Erythroblast (primary cell): ENCODE measurements around the gene GMDS.

Experiments used
- DNase-seq, 2 experiments: peaks; one replicate each; lab custom pipeline; 2025; lab: John Stamatoyannopoulos, UW
- GATA1 ChIP-seq: IDR thresholded peaks from 2 replicates; pipeline ENCODE4 v1.6.1; 2011; ENCODE audit warnings: low read depth, mild to moderate bottlenecking, control low read depth, low read length, moderate library complexity
- POLR2A ChIP-seq: IDR thresholded peaks from 2 replicates; pipeline ENCODE4 v1.6.1; 2011; ENCODE audit warnings: mild to moderate bottlenecking, low read length

The GMDS gene

DNA sequence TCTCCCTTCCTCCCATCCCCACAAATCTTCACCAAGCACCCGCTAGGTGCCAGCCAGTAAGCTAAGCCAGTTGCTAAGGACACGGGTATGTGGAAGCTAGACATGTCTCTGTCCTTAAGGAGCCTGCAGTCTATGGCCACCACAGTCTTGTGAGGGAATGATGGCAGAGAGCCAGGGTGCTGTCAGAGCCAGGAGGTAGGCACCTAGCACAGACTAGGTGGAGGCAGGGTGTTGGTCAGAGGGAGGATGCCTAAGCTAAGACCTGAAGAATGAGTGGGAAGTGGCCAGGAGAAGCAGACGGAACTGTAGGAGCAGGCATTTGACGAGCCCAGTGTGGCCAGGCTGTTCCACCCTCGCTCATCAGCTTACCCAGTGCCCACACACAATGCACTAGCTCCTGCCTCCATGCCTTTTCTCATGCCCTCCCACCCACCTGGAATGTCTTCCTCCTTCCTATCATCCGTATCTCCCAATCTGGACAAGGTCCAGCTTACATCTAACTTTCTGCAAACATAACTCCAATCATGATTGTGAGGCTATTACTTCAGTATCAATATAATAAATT is 510.1 kb downstream of the GMDS start:
- no peak for TF ChIP-seq GATA1
- TF ChIP-seq POLR2A: no peak
- DNase-seq: no peak

DNA sequence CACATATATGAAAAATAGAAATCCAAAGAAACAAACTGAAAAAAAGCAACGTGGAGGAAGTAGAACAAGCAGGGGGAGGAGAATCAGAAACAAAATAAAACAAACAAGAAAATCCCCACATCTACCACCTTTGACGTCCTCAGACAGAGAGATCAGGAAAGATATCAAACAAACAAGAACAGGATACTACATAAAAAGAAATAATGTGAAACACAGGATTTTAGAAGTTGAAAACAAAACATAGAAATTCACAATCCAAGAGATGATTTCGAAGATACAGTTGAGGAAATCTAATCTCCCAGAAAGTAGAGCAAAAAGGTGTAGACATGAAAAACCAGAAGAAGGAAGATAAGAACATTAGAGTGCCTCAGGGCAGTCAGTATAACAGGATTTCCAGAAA is 514.5 kb downstream of the GMDS start:
- TF ChIP-seq POLR2A: no peak
- no peak for TF ChIP-seq GATA1
- no peak for DNase-seq

DNA sequence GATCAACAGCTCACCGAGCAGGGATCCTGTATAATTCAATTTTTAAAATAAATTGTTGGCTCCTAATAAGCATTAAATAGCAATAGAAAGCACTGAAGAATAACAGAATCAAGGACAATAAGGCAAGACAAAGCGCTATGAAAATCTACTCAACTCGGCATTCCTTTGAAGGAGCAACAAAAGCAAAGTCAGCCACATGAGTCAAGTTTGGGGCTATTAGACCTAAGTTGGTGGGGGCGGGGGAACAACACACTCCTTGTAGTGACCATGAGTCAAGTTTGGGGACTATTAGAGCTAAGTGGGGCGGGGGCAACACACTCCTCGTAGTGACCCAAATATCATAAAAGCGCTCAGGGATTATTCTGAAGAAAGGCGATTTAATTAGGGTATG is 515.7 kb downstream of the GMDS start:
- TF ChIP-seq POLR2A: no peak
- TF ChIP-seq GATA1: no peak
- DNase-seq: no peak

DNA sequence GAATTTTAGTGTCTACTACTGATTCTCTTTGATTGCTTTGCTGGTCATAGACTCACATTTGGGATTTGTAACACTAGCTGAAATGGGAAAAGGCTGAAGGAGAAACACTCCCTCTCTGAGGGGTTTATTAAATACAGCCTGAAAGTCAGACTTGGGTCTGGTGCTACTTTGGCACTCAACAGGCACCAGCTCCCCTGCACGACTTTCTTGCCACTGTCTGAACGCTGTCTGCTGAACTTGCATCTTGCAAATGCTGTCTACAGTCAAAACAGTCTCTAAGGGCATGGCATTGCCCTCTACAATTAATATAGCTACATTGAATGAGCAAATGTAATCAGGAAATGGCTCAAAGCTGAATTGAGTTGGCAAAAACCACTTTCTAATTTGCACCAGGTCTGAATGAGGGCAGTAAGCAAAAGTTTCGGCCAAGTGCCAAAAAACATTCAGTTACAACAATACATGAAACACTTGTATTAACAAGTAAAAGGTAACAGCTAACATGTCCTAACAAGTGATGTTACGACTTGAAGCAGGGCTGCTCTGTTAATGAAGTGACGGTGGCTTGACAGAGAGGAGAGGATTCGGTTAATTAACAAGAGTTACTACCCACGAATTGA is 516.2 kb downstream of the GMDS start:
- no peak for TF ChIP-seq GATA1
- TF ChIP-seq POLR2A: no peak
- DNase-seq: no peak

DNA sequence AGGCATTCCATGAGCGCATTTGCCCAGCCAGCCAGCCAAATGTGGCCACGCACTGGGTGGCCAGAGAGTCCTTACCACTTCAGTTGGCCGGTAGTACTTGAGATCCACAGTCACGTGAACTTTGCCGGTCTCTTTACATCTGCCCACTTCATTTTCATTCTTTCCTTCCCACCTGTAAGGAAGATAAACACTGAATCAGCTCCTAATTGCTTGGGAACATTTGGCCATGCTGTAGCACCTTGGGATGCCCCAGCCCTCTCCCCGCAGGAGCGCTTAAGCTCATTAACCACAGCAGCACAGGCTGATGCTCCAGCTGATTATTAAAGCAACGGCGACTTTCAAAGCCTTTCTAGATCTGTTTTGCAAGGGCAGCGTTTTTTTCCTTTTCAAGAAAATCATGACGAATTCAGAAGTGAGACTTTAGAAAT is 519.0 kb downstream of the GMDS start:
- DNase-seq: no peak
- TF ChIP-seq GATA1: no peak

DNA sequence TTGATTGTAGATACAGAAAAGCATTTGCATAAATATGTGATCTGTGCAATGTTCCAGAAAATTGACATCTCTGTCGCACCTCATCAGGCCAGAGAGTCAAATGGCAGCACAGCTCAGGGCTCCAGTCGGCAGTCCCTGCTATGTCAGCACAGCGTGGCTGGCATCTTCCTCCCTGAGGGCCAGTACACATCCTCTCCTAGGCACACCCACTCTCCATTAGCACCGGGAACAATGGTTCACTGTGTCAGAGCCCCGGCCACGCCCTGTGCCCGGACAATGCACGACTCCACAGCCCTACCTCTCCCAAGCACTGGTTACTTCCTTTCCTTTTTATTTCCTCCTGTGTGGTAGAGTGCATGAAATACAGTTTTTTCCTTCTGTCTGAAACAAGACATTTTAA is 520.8 kb downstream of the GMDS start:
- TF ChIP-seq GATA1: no peak
- no peak for TF ChIP-seq POLR2A
- DNase-seq: no peak

DNA sequence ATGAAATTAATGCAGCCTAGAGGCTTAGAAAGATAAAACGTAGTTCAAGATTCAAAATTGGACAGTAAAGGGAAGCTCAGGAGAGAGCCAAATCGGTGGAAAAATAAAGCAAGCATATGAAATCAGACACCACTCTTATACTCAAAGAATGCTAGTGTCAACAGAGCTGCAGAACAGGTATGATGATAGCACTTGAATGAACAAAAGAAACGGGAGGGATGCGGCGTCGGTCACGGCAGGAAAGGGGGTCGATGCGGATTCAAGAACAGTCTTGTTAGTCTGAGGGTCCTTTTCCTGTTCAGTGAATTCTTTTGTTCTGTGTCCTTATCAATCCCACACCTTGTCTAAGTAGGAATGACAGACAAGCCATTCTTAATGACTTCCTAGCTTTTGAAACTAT is 521.3 kb downstream of the GMDS start:
- DNase-seq: no peak
- TF ChIP-seq GATA1 (no peak), POLR2A (no peak)

DNA sequence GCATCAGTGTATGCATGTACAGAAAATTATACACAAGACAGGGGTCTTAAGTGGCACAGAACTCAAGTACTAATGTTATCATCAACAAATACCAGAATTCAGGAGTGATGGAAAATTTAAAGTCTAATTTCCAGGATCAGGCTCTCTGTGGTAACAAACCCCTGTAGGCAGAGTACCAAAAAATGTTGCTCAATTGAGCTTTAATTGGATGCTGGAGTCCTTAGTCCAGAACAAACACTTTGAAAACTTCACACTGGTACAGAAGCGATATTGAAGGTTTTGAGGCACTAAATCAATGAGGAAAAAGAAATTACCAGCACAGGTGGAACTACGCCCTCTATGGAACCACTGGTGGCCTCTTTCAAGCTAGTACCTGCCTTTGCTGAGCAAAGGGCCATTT is 522.6 kb downstream of the GMDS start:
- DNase-seq: no peak
- TF ChIP-seq GATA1 (no peak), POLR2A (no peak)

DNA sequence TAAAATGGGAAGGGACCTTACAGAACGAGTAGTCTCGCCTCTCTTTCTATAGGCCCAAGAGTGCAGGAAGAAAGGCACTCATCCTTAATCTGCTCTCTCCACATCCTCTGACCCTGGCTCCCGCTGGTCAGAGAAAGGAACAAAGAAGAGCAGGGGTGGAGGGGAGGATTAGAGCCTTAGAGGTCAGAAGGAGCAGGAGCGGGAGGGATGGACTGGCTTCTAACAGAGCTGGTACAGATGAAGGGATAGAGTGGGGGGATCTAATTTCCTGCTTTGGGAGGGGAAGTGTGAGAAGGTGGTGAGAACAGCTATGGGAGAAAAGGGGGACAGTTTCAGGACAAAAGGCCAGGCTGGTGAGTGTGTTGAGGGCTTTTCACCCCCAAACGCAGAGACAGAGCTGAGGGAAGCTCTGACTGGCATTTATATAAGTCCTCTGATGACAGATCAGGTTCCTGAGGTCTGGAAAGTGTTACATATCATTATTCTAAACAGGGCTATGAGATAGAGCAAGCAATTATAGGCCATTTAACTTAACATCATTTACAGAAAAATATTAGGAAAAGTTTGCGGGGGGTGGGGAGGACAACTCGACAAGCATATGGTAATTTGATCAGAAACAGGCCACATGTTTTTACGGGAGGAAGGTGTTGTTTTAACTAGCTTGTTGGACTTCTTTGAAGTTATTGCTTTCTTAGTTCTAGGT is 524.6 kb downstream of the GMDS start:
- TF ChIP-seq GATA1 (no peak), POLR2A (no peak)
- DNase-seq: no peak

DNA sequence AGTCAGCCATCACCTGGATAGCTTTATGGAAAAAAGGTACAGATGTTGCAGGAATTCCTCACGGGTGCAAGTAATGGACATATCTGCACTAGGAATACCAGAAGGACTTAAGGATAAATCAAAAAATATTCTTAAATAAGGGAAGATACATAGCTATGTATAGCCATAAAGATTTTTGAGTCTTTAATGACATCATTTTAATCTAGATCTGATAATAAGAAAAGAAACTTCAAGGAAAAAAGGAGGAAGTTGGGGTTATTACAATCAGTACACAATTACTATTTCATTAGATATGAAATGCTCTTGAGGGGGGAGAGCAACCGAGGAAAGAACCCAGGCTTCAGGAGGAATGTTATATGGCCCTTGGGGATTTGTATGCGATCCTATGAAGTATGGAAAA is 525.5 kb downstream of the GMDS start:
- DNase-seq: no peak

DNA sequence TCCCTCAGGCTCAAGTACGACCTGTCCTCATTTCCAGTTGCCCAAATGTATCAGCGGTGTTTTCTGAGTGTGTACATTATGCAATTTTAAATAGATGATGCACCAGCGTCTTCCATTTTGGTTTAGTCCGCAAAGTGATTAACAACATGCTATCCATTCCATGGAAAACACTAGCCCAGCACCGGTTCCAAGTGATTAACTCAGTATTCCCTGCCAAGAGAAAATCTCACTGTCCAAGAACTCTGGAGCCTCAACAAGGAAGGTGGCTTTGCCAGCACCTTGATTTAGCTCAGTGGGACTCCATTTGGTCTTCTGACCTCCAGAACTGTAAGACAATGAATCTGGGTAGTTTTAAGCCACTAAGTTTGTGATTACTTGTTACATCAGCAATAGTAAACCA is 528.5 kb downstream of the GMDS start:
- DNase-seq: no peak
- TF ChIP-seq GATA1: no peak
- TF ChIP-seq POLR2A: no peak

More for the DNA sequence above, 525.5 kb downstream of the GMDS start:
- TF ChIP-seq GATA1 (no peak), POLR2A (no peak)

DNA sequence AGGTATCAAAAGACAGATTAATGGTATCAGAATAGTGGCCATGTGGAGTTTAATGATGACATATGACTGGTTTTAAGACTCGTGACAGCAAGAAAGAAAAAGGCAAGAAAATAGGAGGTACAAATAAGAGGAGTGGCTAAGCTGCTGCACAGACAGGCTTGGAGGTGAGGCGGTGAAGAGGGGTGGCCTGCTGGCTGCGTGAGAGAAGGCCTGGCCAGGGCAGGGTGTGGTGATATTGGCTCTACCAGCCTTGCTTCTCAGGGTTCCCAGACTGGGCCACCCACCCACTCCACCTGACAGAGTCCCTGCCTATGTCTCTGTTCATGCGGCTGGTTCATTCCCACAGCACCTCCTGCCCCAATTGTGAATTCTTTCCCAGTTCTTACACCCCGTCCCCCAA is 529.0 kb downstream of the GMDS start:
- TF ChIP-seq POLR2A (no peak), GATA1 (no peak)
- no peak for DNase-seq

DNA sequence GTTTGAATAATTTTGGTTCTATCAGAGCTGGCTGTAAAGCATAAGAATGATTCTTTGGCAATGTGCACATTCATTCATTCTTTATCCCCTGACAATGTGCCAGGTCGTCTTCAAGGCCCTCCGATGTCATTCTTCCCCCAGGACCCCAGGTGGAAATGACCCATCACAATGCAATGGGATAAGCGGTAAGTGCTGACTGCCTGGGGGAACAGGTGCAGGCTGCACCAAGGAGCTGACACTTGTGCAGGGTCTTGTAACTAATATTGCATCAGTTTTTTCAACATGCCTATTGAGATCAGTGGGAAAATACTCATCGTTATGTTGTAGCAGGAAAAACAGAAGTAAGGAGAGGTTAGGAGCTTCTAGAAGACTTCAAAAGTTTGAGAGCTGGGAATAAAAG is 530.1 kb downstream of the GMDS start:
- DNase-seq: no peak

DNA sequence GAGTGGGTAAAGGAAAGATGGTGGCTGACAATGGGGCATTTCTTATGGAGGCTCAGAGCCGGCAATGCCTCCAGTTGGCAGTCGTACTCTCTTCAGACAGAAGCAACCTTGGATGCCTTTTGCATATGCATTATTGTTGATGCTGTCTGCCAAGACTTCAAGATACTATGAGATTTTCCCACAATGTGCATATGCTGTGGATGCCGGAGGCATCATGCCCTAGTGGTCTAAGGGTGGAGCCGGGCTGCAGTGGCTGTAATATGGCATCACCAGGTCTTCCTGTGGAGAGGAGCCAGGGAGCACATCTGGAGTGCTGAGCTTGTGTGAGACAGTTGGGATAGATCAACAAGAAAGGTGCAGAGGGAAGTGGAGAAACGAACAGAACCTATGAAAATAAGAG is 530.8 kb downstream of the GMDS start:
- TF ChIP-seq POLR2A (no peak), GATA1 (no peak)

More for the DNA sequence above, 530.1 kb downstream of the GMDS start:
- no peak for TF ChIP-seq POLR2A
- TF ChIP-seq GATA1: no peak

More for the DNA sequence above, 530.8 kb downstream of the GMDS start:
- no peak for DNase-seq
